Measurements from ENCODE around the gene FBLN2. TPM values are rescaled to one million over a fixed set of nuclear protein-coding genes. Genes with fewer than 3 reads are reported as not detected.

Gene FBLN2
- total RNA-seq, 1 experiment from 2014 or later: 0.39 TPM

DNA sequence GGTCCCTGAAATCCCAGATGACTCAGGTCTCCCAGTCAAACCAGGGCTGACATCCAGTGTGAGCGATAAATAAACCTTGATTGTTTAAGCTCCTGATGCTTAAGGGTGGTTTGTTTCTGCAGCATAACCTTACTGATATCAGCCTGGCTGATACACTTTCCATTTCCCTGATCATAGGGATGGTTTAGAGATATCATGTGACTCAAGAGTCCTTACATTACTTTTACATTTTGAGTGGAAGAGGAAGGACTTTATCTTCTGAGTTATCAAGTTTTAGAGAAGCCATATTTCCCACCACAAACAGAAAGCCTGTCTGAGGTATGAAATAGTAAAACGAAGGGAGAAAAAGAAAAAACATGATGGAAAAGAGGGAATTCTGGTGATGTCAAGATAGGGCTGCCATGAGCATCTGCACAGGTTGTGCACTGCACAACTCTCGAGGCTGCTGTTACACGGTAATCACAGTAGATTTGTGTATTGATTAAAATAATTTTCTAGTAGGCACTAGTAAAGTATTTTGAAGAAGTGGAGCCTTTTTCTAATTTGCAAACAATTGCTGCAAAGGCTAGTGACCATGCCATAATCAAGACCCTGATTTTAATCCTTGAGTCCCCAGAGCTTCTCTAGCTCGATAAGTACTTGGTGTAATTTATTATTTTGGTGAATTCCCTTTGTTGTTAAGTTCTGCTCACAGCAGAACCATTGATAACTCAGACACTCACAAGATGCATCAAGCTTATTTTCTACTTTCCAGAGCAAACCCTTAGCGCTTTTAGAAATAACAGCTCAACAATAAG is 34.1 kb upstream of the FBLN2 start:
- ChIA-PET POLR2A (interaction anchor here (0.9 kb wide), 1 partner anchor 11 kb away, joined by 3 read pairs; no protein-coding TSS in a partner anchor), RAD21 (ENCODE audit: low non-redundant PET in 1 of 2, low total read pairs in 2 of 2, uncharacterized antibody in 2 of 2, unreplicated experiment in 2 of 2) (no interaction called here), CTCF (interaction anchor here (1.2 kb wide), 1 partner anchor 133 kb away, joined by 6 read pairs; no protein-coding TSS in a partner anchor)
- ATAC-seq: no peak
- peaks cover 17 to 20% of the 10 kb centered on the region in 2 experiments for H3K4me1 ChIP-seq (ENCODE audit: control insufficient read depth in 1 of 2, insufficient read depth in 2 of 2, low read length in 2 of 2)
- no peak for DNase-seq (ENCODE audit: low read depth, low spot score)
- H3K27me3 ChIP-seq (ENCODE audit: insufficient read depth, low read length): no peaks in the 10 kb centered on the region
- H3K4me3 ChIP-seq (replicated peaks in 1 of 2; ENCODE audit: low read depth in 1 of 2, low read length in 2 of 2): no peak overlapping the region
- H3K79me2 ChIP-seq (ENCODE audit: insufficient read depth, low read length): no peaks in the 10 kb centered on the region
- no peaks in the 10 kb centered on the region for H3K9me3 ChIP-seq (ENCODE audit: control insufficient read depth in 1 of 2, insufficient read depth in 1 of 2, low read depth in 1 of 2, low read length in 2 of 2)
- no peaks in the 10 kb centered on the region for H3K36me3 ChIP-seq (ENCODE audit: control insufficient read depth in 1 of 2, insufficient read depth in 2 of 2, low read length in 2 of 2)
- no peak overlapping the region for H2AFZ ChIP-seq (ENCODE audit: low read depth, low read length, poor library complexity, severe bottlenecking)
- no TSS peak for BruUV-seq (replicated peaks)
- H3K9me2 ChIP-seq (ENCODE audit: insufficient read depth): no peaks in the 10 kb centered on the region
- H3K9ac ChIP-seq (ENCODE audit: low read length): 0 out of 2 replicates have a peak overlapping the region, but pooled peaks have one; percentile 38
- intact Hi-C loops (cut with micrococcal nuclease): no loop called here
- H4K20me1 ChIP-seq (ENCODE audit: insufficient read depth): no peaks in the 10 kb centered on the region
- peak overlapping the region; percentile 74 for H3K4me2 ChIP-seq (ENCODE audit: low read length)
- H3K27ac ChIP-seq (ENCODE audit: low read depth, low read length): no peak overlapping the region
- no peak for TF ChIP-seq SIN3A (IDR thresholded peaks at IDR 0.05; ENCODE audit: low read depth)
- TF ChIP-seq RAD21 (IDR thresholded peaks at IDR 0.05; ENCODE audit: low read depth): no peak
- TF ChIP-seq JUND (IDR thresholded peaks at IDR 0.05): no peak
- TF ChIP-seq ZNF274 (IDR thresholded peaks at IDR 0.05; ENCODE audit: low read depth, low read length): no peak
- no peak for TF ChIP-seq ZFX (IDR thresholded peaks at IDR 0.05)
- TF ChIP-seq, protein P1, sequence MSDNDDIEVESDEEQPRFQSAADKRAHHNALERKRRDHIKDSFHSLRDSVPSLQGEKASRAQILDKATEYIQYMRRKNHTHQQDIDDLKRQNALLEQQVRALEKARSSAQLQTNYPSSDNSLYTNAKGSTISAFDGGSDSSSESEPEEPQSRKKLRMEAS (IDR thresholded peaks at IDR 0.05): no peak

DNA sequence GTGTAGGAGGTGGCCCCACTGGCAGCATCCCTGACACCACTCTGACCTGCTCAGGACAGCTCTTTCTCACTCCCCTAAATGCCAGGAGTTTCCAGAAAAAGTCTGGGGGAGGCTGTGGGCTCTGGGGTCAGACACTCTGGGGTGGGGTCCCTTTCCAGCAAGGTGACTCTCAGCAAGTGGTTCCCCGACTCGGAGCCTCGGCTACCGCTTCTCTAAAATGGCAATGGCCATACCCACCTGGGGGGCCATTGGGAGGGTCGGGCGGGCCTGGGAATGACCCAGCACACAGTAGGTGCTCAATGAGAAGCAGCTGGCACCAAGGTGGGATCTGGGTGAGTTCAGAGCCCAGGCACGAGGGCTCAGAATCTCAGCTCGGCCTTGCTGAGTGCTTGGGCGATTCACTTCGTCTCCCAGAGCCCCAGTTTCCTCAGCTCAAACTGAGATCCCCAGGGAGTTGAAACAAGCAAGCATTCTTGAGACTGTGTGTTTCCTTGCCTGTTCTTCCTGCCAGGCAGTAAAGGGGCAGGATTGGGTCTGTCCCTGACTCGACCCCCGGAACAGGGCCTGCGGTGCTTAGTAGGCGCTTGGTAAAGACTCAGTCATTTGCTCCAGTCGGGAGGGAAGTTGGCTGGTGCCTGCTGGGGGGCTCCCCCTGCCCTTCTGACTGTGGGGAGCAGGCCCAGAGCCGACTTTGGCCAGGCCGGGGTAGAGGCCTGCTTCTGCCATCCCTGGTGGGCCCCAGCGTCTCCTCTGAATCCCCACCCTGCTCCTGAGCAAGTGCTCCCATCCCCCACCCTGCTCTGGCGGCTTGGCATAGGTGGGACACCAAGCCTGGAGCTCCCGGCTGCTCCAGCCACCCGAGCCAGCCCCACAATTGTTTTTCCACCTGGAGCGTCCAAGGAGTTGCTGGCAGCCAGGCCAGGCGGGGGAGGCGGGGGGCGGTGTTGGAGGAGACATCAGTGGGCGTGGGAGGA is 32.9 kb upstream of the FBLN2 start:
- Histone ChIP-seq H3K4me1 (ENCODE audit: control insufficient read depth in 1 of 2, insufficient read depth in 2 of 2, low read length in 2 of 2) (peaks cover 17 to 20% of the 10 kb centered on the region in 2 experiments), H3K36me3 (ENCODE audit: control insufficient read depth in 1 of 2, insufficient read depth in 2 of 2, low read length in 2 of 2) (no peaks in the 10 kb centered on the region), H3K4me3 (replicated peaks in 1 of 2; ENCODE audit: low read depth in 1 of 2, low read length in 2 of 2) (no peak overlapping the region), H2AFZ (ENCODE audit: low read depth, low read length, poor library complexity, severe bottlenecking) (no peak overlapping the region), H3K9me3 (ENCODE audit: control insufficient read depth in 1 of 2, insufficient read depth in 1 of 2, low read depth in 1 of 2, low read length in 2 of 2) (no peaks in the 10 kb centered on the region), H3K79me2 (ENCODE audit: insufficient read depth, low read length) (no peaks in the 10 kb centered on the region), H3K4me2 (ENCODE audit: low read length) (no peak overlapping the region), H3K27ac (ENCODE audit: low read depth, low read length) (no peak overlapping the region), H3K9me2 (ENCODE audit: insufficient read depth) (no peaks in the 10 kb centered on the region), H3K27me3 (ENCODE audit: insufficient read depth, low read length) (no peaks in the 10 kb centered on the region), H3K9ac (ENCODE audit: low read length) (no peak overlapping the region), H4K20me1 (ENCODE audit: insufficient read depth) (no peaks in the 10 kb centered on the region)
- CTCF ChIA-PET: interaction anchor here (1.0 kb wide), 1 partner anchor 132 kb away, joined by 3 read pairs; no protein-coding TSS in a partner anchor
- DNase-seq (ENCODE audit: low read depth, low spot score): no peak
- no TSS peak for BruUV-seq (replicated peaks)
- RAD21 ChIA-PET (ENCODE audit: low non-redundant PET in 1 of 2, low total read pairs in 2 of 2, uncharacterized antibody in 2 of 2, unreplicated experiment in 2 of 2): no interaction called here
- ATAC-seq: no peak
- POLR2A ChIA-PET: no interaction called here
- intact Hi-C loops (cut with micrococcal nuclease): no loop called here
- no peak for TF ChIP-seq RAD21 (IDR thresholded peaks at IDR 0.05; ENCODE audit: low read depth)
- TF ChIP-seq EZH2phosphoT487 (IDR thresholded peaks at IDR 0.05; ENCODE audit: borderline replicate concordance): no peak
- TF ChIP-seq JUND (IDR thresholded peaks at IDR 0.05): no peak
- TF ChIP-seq TCF7L2 (IDR thresholded peaks at IDR 0.05; ENCODE audit: borderline replicate concordance, extremely low read depth, insufficient read depth, insufficient read length): no peak

Measured in HCT116 (cell line).